OCI-LY7 (cell line): ENCODE data around the gene BTBD6.

Experiments used
- EZH2phosphoT487 ChIP-seq: fragments of 200-600 bp; sonication (generic); IDR thresholded peaks from 2 replicates; pipeline ENCODE4 v1.6.1; 2018; ENCODE audit warnings: low read depth, borderline replicate concordance, mild to moderate bottlenecking, mixed run types, antibody characterized with exemption, low read length, moderate library complexity, mixed read lengths
- TF ChIP-seq, protein P1 (sequence below): fragments of 200-600 bp; sonication (generic); conservative IDR thresholded peaks from 2 replicates; pipeline ENCODE4 v1.5.1; 2014; ENCODE audit warnings: mild to moderate bottlenecking, antibody characterized with exemption, low read length, moderate library complexity, mixed read lengths

DNA sequence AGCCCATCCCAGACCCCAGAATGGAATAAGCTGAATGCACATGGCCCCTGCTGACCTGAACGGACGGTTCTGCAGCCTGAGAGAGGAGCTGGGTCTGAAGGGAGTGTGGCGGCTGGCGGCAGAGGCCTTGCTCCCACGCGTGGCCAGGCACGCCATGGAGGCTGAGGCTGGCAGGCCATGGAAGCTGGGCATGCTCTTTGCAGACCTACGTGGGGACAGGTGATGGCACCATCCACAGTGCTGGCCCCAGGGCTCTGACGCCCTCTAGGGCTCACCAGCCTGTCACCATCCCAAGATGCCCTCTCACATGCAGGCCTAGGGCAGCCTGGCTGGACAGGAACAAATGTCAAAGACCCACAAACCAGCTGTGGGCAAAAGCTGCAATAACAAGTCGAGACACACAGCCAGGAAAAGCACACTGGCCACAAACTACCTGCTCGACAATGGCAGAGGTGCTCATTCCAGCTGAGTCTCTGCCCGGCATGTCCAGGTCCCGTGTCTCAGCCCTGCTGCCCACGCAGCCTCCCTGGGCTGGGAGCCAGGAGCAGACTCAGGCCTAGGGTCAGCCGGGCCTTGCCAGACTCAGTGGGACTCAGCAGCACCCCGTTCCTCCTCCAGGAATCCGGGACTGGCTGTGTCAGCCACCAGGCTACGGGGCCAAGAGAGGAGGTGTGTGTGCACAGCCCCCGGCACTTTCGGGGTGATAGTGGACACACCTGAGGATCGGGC is 19.7 kb downstream of the BTBD6 start:
- TF ChIP-seq, protein P1, sequence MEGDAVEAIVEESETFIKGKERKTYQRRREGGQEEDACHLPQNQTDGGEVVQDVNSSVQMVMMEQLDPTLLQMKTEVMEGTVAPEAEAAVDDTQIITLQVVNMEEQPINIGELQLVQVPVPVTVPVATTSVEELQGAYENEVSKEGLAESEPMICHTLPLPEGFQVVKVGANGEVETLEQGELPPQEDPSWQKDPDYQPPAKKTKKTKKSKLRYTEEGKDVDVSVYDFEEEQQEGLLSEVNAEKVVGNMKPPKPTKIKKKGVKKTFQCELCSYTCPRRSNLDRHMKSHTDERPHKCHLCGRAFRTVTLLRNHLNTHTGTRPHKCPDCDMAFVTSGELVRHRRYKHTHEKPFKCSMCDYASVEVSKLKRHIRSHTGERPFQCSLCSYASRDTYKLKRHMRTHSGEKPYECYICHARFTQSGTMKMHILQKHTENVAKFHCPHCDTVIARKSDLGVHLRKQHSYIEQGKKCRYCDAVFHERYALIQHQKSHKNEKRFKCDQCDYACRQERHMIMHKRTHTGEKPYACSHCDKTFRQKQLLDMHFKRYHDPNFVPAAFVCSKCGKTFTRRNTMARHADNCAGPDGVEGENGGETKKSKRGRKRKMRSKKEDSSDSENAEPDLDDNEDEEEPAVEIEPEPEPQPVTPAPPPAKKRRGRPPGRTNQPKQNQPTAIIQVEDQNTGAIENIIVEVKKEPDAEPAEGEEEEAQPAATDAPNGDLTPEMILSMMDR = no peak
- TF ChIP-seq EZH2phosphoT487 = no peak
